ENCODE measurements around the gene TNFSF12. TPM values are rescaled to one million over a fixed set of nuclear protein-coding genes. Genes with fewer than 3 reads are reported as not detected.
A peak's percentile ranks its signal among the peaks of the same experiment; 100 is the strongest.
"Not testable (repeated sequence)": the region's sequence is repeated elsewhere in the genome, so short reads cannot be mapped to it uniquely, and the experiment has no call there.

Gene TNFSF12
- total RNA-seq, 1 donor from 2014 or later = 30.6 TPM

DNA sequence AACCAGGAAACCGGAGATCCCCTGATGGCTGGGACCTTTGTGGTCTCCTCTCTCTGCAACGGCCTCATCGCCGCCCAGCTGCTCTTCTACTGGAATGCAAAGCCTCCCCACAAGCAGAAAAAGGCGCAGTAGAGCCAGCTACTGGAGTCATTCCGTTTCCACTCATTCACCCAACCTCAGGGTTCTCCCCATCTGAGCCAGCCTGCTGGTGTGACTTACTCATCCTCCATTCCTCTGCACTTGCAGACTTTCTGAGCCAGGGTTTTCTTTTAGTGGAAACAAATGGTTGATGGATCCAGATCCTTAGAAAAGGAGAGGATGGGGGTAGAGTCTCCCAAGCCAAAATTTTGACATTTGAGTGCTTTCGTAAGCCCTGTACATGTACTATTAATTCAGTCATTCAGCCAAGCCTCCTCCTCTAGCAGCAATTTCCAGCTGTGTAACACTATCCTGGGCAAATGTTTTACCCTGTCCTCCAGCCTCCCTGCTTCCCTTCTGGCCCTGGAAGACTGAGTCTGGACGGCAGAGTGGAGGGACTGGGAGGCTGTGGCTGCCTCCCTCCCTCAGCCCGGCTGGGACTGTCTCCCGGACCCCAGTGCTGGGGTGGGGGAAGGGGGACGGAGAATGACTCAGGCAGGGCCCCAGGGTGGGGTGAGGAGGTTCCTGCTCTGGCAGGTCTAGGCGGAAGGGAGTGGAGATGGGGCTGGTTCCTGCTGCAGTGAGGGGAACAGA lies 38.7 kb downstream of the TNFSF12 start:
- no peak for DNase-seq (ENCODE audit: low spot score)

DNA sequence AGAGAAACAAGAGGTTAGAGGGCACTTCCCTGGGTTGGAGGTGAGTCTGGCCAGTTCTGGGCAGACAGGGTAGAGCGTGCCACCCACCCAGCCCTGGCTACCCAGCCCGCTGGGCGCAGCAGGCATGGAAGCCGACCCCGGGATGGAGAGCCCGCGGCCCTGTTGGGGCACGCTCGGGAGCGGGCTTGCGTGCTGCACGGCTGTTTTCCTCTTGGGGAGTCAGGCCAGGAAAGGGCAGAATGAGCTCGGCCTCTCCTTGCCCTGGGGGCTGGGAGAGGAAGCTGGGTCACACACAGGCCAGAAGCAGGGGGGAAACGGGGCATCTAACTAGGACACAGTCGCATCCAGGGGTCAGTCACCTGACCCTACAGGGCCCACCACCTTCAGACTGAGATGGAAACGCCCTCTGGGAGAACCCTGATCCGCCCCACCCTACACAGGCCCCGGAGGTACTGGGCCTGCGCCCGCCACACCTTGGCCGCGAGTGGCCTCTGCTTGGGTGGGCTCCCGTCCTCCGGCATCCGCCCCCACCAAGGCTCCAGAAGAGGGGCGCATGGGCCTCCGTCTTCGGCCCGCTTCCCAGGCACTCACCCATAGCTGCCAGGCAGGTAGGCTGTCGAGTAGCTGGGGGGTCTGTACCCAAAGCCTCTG lies 39.8 kb downstream of the TNFSF12 start:
- DNase-seq (ENCODE audit: low spot score) = no peak

DNA sequence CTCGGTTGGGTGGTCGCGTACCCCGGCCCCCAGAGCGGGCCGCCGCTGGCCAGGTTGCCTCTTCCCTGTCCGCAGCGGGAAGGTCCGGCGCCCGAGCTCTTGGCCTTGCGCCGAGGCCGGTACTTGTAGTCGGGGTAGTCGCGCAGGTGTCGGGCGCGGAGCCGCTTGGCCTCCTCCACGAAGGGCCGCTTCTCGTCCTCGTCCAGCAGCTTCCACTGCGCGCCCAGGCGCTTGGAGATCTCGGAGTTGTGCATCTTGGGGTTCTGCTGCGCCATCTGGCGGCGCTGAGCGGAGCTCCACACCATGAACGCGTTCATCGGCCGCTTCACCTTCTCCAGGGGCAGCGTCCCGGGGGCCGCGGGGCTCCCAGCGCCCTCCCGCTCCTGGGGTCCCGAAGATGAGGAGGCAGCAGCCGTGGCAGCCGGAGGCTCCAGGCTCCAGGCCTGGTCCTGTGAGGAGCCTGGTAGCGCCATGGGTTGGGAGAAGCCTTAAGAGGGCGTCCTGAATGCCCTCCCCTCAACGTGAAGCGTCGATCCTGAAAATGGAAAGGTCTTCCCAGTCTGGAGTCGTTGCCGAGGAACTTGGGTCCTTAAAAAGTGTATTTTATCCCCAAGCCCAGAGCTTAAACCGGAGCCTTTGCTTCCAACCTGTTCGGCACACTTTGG lies 40.5 kb downstream of the TNFSF12 start:
- DNase-seq (ENCODE audit: low spot score) = peak; percentile 87

DNA sequence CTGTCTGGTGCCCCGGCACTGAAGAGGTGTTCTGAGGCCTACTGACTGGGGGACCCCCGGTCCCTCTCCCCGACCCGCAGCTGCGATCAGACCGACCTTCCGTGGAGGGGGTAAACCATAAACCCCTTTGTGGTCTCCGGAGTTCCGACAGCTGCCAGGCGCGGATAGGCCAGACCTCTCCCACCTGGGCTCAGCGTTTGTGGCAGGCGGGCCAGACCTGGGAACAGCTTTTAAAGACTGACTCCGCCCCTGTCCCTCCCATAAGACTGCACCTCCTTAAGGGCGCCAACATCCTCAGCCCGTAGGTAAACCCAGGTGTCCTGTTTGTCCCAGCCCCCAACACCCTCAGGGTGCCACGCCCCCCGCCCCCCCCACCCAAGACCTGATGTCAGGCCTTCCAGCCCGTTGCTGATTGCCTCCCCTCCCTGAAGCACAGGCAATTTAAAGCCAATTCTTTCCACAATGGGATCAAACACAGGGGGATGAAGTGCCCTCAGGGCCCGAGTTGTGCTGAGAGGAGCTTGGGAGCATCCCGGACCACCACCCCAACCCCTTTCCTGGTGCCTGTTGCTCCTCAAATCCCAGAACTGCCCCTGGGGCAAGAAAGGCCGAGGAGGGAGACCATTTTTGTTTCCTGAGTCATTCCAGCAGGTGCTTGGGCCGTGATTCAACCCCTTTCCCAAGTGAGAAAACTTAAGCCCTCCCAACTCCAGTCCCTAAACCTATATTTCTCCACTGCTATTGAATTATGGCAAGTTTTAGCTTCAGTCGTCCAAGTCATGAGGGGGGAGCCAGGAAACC lies 41.2 kb downstream of the TNFSF12 start, which contains the start of gene SOX15:
SOX15 (minus strand) TSS at position 204 of the 801 bp plus-strand sequence. CDS start 418 bp downstream, outside the sequence.
- DNase-seq (ENCODE audit: low spot score) = no peak

DNA sequence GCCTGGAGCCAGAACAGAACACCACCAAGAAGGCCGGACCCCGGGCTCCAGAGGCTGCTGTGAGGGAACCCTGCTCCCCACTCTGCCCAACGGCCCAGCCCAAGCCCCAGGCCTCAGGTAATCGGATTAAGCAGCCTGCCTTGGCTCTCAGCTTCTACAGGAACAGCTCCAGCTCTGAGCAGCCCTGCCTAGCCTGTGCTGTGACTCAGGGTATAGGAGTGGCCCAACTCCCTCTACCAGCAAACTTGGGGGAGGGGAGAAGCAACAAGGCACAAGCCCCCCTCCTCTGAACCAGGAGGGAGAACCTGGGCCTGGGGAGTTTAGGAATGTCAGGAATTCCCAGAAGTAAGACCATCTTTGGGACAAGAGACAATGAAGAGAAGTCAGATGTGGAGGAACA lies 41.9 kb downstream of the TNFSF12 start:
- DNase-seq (ENCODE audit: low spot score) = no peak

DNA sequence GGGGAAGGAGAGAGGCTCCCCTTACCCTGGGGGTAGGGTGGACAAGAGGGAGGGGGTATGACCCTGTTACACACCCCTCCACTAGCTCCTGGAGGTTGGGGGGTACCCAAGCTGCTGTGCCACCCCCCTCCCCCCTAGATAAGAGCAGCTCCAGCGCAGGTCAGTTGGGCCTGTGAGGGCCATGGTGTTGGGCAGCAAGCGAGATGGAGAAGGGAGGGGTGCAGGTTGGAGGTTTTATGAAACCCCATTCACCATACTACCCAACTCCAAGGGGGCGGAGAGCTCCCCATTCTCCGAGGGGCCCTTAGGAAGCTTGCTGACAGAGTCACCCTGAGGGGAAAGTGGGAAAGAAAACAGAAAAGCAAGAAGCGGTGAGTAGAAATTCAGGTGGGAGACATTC lies 42.7 kb downstream of the TNFSF12 start:
- no peak for DNase-seq (ENCODE audit: low spot score)

DNA sequence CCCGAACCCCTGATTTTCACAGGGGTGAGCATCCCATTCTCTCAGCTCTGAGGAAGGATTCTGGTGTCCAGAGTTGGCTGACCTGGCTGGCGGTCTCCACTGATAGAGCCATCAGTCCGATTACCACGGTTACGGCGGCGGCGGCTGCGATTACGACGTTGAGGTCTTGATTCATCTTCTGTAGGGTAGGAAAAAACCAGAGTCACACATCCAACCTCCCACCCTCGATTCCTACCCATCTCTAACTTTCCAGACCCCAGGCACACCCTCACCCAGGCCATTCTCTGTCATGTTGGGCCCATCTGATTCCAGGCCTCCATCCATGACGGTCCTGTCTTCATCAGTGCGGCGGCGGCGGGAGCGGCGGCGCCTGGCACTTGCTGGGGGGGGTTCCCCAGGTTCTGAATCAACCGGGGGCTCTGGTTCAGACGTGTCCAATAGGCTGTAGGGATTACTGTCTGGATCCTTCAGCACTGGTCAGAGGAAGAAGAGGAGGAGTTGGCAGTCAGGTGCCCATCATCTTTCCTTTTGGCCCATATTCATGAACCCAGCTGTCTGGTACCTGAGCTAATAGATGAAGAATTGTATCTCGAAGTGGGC lies 43.7 kb downstream of the TNFSF12 start:
- no peak for DNase-seq (ENCODE audit: low spot score)

DNA sequence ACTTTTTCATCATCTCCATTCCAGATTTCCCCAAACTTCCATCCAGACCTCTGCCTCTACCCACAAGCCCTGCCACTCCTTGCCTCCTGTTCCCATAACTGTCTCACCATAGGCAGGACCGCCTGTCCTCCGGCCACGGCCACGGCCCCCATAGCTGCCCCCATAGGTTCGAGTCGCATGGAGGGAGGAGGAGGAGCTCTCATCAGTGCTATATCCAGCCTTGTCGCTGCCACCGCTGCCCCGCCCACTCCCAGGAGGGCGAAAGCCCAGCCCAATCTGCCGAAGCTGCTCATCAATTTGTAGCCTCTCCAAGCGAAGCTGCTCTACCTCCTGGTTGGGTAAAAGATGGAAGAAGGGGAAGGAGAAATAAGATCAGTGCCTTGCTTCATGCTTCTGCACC lies 44.4 kb downstream of the TNFSF12 start:
- DNase-seq (ENCODE audit: low spot score) = no peak

DNA sequence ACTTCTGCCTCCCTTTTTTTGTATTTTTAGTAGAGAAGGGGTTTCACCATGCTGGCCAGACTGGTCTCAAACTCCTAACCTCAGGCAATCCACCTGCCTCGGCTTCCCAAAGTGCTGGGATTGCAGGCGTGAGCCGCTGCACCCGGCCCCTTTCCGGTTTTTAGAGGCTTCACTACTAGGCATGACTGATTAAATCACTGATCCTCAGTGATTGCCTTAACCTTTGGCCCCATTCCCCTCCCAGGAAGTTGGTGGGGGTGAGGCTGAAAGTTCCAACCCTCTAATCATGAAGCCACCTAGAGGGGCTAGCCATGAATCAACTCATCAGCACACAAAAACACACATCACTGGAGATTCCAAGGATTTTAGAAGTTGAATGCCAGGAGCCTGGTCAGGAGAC lies 48.7 kb downstream of the TNFSF12 start:
- not testable (repeated sequence) for DNase-seq (ENCODE audit: low spot score)

DNA sequence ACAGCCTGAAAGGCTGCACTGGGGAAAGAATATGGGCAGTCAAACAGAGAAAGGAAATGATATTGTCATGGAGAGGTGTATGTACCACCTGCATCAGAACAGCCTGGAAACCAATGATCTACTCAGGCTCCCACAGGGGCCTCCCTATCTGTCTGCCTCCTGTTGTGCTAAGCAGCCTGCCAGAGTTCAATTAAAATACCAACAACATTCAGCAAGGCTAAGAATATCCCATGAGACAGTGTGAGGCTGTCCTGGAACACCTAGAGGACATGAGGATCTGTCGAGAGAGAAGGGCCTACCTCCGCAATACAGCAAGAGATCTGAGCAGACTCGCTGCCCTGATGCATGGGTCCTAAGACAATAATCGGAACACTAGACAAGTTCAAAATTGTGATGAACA lies 57.4 kb downstream of the TNFSF12 start:
- DNase-seq (ENCODE audit: low spot score) = no peak

Other genes with a start within 250 kb of the TNFSF12 start
- 425 TPM for gene EIF5A, start 241.4 kb upstream of the TNFSF12 start, total RNA-seq
- 67.6 TPM for gene GPS2, start 233.7 kb upstream of the TNFSF12 start, total RNA-seq
- 49.6 TPM for gene NEURL4, start 219.7 kb upstream of the TNFSF12 start, total RNA-seq
- 12.7 TPM for gene ACAP1, start 212.5 kb upstream of the TNFSF12 start, total RNA-seq
- 11.5 TPM for gene KCTD11, start 196.9 kb upstream of the TNFSF12 start, total RNA-seq
- gene TMEM95, start 193.9 kb upstream of the TNFSF12 start, total RNA-seq = not detected
- gene TNK1, start 168.0 kb upstream of the TNFSF12 start, total RNA-seq = 12.3 TPM
- 43.0 TPM for gene PLSCR3, start 154.5 kb upstream of the TNFSF12 start, total RNA-seq
- gene TMEM256, start 145.0 kb upstream of the TNFSF12 start, total RNA-seq = 115 TPM
- gene NLGN2, start 141.2 kb upstream of the TNFSF12 start, total RNA-seq = 22.3 TPM
- not detected for gene SPEM1, start 128.7 kb upstream of the TNFSF12 start, total RNA-seq
- not detected for gene SPEM2, start 123.4 kb upstream of the TNFSF12 start, total RNA-seq
- gene SPEM3, start 120.2 kb upstream of the TNFSF12 start, total RNA-seq = not detected
- 8.1 TPM for gene TMEM102, start 113.6 kb upstream of the TNFSF12 start, total RNA-seq
- 3.5 TPM for gene FGF11, start 109.5 kb upstream of the TNFSF12 start, total RNA-seq
- gene CHRNB1, start 104.0 kb upstream of the TNFSF12 start, total RNA-seq = 6.8 TPM
- gene ZBTB4, start 69.4 kb upstream of the TNFSF12 start, total RNA-seq = 65.5 TPM
- not detected for gene SLC35G6, start 67.6 kb upstream of the TNFSF12 start, total RNA-seq
- gene POLR2A, start 64.7 kb upstream of the TNFSF12 start, total RNA-seq = 151 TPM
- gene TNFSF13, start 9.7 kb downstream of the TNFSF12 start, total RNA-seq = 23.0 TPM
- gene SENP3, start 12.9 kb downstream of the TNFSF12 start, total RNA-seq = 43.9 TPM
- gene CD68, start 30.6 kb downstream of the TNFSF12 start, total RNA-seq = 61.0 TPM
- 68.1 TPM for gene MPDU1, start 34.8 kb downstream of the TNFSF12 start, total RNA-seq
- gene SOX15, start 41.0 kb downstream of the TNFSF12 start, total RNA-seq = 8.0 TPM
- 30.6 TPM for gene FXR2, start 65.8 kb downstream of the TNFSF12 start, total RNA-seq
- gene SAT2, start 78.8 kb downstream of the TNFSF12 start, total RNA-seq = 57.1 TPM
- not detected for gene SHBG, start 81.1 kb downstream of the TNFSF12 start, total RNA-seq
- 10.0 TPM for gene ATP1B2, start 101.9 kb downstream of the TNFSF12 start, total RNA-seq
- 131 TPM for gene TP53, start 138.4 kb downstream of the TNFSF12 start, total RNA-seq
- gene WRAP53, start 139.4 kb downstream of the TNFSF12 start, total RNA-seq = 6.5 TPM
- gene EFNB3, start 156.1 kb downstream of the TNFSF12 start, total RNA-seq = 2.3 TPM
- gene DNAH2, start 168.7 kb downstream of the TNFSF12 start, total RNA-seq = 1.5 TPM

Data from ureter (tissue), 1 donor.